Activated CD8-positive, alpha-beta memory T cell treated with anti-CD3 and anti-CD28 coated beads, Interleukin-2, amount 50 U/mL, for 24 hours (primary cell): ENCODE results near the gene SUMO3.

ENCODE experiments used
- DNase-seq: peaks from one replicate; pipeline ENCODE4 v3.0.0-alpha.2; 2020; ENCODE audit errors: extremely low read depth

Gene SUMO3

DNA sequence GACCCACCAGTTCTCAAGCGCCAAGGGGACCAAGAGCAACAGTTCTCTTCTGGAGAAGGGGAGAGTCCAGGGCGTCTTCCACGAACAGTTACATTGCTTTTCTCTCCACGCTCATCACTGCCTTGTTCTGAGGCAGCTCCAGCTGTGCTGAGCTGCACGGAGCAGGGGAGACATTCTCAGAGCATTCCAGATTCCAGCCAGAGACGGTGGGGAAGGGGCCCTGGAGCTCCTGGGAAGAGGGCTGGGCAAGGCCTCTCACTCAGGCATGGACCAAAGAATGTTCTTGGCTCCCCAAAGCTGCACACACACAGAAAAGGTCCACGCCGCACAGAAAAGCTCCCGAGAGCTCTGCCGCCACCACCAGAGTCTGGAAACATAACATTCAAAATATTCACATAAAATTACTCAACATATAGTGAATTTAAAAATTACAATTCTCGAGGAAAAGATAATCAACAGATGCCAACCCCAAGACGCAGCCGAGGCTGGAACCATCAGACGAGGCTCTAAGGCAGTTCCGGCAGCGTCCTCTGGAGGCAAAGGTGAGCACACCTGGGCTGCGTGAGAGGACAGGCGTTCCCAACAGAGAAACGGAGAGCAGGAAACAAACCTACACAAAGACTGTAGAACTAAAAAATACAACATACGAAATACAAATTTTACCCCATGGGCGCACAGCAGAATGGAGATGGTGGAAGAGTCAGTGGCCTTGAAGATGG, 56.7 kb downstream of the SUMO3 start:
- no peak for DNase-seq

GRCh38 chr21:44760376-44760775, 57.5 kb downstream of the SUMO3 start:
- DNase-seq: no peak

DNA sequence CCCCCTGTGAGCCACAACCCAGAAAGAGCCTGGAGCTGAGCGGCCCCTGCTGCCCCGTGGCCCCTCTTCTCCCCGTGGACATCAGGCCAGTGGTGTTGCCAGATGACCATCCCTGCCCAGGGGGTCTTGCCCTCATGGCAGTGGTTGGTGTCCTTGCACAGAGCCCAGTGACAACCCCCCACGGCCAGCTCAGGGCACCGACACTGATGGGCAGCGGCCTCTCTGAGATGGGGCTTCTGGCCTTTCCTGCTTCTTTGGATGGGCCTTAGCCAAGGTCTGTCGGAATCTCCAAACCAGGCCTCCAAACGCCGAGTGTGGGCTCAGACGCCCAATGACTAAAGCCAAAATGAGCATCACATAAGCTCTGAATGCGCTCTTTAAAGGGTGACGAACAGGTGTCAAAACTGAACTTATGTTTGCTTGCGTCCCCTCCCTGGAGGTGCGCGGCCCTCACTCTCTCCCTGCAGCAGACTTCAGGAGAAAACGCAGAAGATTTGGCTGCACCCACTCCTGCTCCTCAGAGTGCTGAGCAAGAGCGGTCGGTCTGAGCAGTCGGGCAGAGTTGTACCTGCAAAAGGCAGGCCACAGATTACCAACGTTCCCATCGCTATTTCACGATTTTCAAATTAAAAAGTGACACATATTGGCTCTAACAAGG, 58.1 kb downstream of the SUMO3 start:
- no peak for DNase-seq

GRCh38 chr21:44758781-44759627, 58.9 kb downstream of the SUMO3 start:
- DNase-seq: no peak

DNA sequence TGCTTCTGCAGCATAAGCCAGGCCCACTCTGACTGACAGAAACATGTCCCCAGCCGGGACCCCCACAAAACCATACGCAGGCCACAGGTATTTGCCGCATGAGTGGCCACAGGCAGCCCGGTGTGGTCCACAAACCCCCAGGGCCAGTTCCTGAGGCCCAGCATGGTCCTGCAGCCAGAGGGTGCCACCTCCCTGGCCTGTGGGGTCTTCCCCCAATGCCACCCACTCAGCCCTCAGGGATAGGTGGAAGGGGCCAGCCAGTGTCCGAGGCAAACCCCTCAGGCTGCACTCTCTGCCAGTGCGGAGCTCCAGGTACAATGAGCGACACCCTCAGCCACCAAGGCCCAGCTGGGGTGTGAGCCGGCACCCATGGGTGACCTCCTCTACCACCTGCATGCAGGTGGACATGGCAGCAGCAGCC, 59.7 kb downstream of the SUMO3 start:
- no peak for DNase-seq

- DNase-seq: no peak
Observed at GRCh38 chr21:44757731-44758130, 60.1 kb downstream of the SUMO3 start.

GRCh38 chr21:44756423-44757185, 61.3 kb downstream of the SUMO3 start:
- no peak for DNase-seq
